Measurements from ENCODE around the gene PELO. TPM values are rescaled to one million over a fixed set of nuclear protein-coding genes. Genes with fewer than 3 reads are reported as not detected.
A peak's percentile ranks its signal among the peaks of the same experiment; 100 is the strongest.

The PELO gene
- total and polyA plus RNA-seq, 4 donors: 17.7 to 30.4 (median 23.7) TPM

DNA sequence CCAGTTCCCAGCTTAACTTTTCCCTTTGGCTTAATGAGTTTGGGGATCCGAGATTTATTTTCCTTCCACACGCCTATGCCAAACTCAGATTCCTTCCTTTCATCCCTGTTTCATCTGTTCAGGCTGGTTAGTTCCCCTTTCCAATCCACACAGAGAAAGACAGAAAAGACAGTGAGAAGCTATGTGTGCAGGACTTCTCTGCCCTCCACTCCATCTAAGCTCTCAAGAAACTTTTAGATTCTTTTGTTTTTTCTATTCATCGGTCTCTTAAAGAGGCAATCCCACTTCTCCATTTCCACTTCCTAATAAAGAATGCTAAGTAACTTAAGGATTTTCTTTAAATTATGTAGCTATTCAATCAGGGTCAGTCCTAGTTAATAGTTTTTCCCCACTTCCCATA lies 11.2 kb downstream of the PELO start:
- Histone ChIP-seq H3K4me3 (ENCODE audit: low read depth, low read length) (peak overlapping the region; percentile 90), H3K27me3 (ENCODE audit: control insufficient read depth, insufficient read depth, low read length) (no peaks in the 10 kb centered on the region), H3K27ac (ENCODE audit: low read depth, low read length) (peak overlapping the region; percentile 98), H3K4me1 (ENCODE audit: control insufficient read depth, insufficient read depth, low read length) (peaks cover 11% of the 10 kb centered on the region), H3K36me3 (ENCODE audit: control insufficient read depth, insufficient read depth, low read length) (no peaks in the 10 kb centered on the region), H3K9me3 (ENCODE audit: control insufficient read depth, insufficient read depth, low read length) (no peaks in the 10 kb centered on the region)
- WGBS (ENCODE audit: insufficient coverage): no CpG with 5 or more reads among the region's 3 CpGs
- DNase-seq (ENCODE audit: low read depth in 4 of 6, low spot score in 6 of 6): peak in 1 of 6 donors; percentile 13

DNA sequence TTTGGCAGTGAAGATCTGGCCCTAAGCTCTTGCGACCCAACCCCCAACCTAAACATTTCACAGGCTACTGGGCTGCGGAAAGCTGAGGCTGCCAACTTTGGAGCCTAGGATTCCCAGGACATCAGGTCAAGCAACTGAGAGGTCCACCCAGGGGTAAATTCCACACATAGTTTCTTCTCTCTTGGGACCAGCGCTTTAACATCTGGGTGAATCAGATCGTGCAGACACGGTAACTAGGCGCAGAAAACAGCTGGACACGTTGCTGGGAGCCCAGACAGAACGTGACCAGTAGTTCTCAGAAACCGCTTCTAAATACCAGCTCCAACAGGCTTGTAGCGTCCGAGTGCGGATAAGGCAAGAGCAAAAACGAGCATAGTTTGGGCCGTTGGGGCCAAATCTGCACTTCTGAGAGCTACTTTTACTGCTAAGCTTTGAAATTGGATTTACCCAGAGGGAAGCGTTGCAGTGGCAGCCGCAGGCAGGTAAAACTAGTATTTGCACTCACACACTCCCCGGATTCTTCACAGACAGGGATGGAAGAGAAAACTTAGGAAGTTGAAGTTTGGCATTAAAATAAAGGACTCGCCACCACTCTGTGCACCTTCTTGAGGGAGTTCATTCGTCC lies 11.8 kb downstream of the PELO start:
- H3K27ac ChIP-seq (ENCODE audit: low read depth, low read length): peak overlapping the region; percentile 98
- peak in 3 of 6 donors; percentile 21 to 76 (median 63) for DNase-seq (ENCODE audit: low read depth in 4 of 6, low spot score in 6 of 6)

DNA sequence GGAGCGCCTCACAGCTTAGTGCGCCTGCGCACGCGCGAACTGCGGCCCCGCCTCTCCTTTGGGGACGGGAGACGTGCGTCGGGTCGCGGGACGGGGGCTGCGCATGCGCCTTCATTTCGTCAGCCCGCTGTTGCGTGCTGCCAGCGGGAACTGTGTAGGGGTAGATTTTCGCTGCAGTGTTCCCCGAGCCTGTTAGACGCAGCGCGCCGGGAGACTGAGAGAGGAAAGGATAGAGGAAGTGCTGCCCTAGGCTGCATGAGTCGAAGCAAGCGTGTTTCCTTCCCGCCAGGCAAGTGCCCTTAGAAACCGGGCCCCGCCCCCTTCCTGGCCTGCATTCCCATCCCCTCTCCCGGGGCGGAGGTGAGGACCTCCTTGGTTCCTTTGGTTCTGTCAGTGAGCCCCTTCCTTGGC lies 12.3 kb downstream of the PELO start:
- Histone ChIP-seq H3K27ac (ENCODE audit: low read depth, low read length) (peak overlapping the region; percentile 98), H3K36me3 (ENCODE audit: control insufficient read depth, insufficient read depth, low read length) (no peaks in the 10 kb centered on the region), H3K27me3 (ENCODE audit: control insufficient read depth, insufficient read depth, low read length) (no peaks in the 10 kb centered on the region), H3K4me1 (ENCODE audit: control insufficient read depth, insufficient read depth, low read length) (peaks cover 11% of the 10 kb centered on the region), H3K9me3 (ENCODE audit: control insufficient read depth, insufficient read depth, low read length) (no peaks in the 10 kb centered on the region), H3K4me3 (ENCODE audit: low read depth, low read length) (peak overlapping the region; percentile 90)
- under 1% methylated on average over 34 of the region's 34 CpGs for WGBS (ENCODE audit: insufficient coverage)
- peak; percentile 85 to 98 (median 88) for DNase-seq (ENCODE audit: low read depth in 4 of 6, low spot score in 6 of 6)

More for the DNA sequence above, 11.8 kb downstream of the PELO start:
- peak overlapping the region; percentile 90 for H3K4me3 ChIP-seq (ENCODE audit: low read depth, low read length)
- no peaks in the 10 kb centered on the region for H3K36me3 ChIP-seq (ENCODE audit: control insufficient read depth, insufficient read depth, low read length)
- no peaks in the 10 kb centered on the region for H3K9me3 ChIP-seq (ENCODE audit: control insufficient read depth, insufficient read depth, low read length)
- 0% methylated on average over 16 of the region's 19 CpGs for WGBS (ENCODE audit: insufficient coverage)
- H3K4me1 ChIP-seq (ENCODE audit: control insufficient read depth, insufficient read depth, low read length): peaks cover 11% of the 10 kb centered on the region
- no peaks in the 10 kb centered on the region for H3K27me3 ChIP-seq (ENCODE audit: control insufficient read depth, insufficient read depth, low read length)

DNA sequence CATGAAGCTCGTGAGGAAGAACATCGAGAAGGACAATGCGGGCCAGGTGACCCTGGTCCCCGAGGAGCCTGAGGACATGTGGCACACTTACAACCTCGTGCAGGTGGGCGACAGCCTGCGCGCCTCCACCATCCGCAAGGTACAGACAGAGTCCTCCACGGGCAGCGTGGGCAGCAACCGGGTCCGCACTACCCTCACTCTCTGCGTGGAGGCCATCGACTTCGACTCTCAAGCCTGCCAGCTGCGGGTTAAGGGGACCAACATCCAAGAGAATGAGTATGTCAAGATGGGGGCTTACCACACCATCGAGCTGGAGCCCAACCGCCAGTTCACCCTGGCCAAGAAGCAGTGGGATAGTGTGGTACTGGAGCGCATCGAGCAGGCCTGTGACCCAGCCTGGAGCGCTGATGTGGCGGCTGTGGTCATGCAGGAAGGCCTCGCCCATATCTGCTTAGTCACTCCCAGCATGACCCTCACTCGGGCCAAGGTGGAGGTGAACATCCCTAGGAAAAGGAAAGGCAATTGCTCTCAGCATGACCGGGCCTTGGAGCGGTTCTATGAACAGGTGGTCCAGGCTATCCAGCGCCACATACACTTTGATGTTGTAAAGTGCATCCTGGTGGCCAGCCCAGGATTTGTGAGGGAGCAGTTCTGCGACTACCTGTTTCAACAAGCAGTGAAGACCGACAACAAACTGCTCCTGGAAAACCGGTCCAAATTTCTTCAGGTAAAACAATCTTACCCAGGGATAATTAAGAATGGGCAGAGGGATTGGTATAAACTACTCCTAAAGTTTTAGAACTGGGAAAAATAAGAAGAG lies 12.9 kb downstream of the PELO start:
- Histone ChIP-seq H3K27me3 (ENCODE audit: control insufficient read depth, insufficient read depth, low read length) (no peaks in the 10 kb centered on the region), H3K36me3 (ENCODE audit: control insufficient read depth, insufficient read depth, low read length) (no peaks in the 10 kb centered on the region), H3K4me3 (ENCODE audit: low read depth, low read length) (peak overlapping the region; percentile 90), H3K27ac (ENCODE audit: low read depth, low read length) (peak overlapping the region; percentile 98), H3K9me3 (ENCODE audit: control insufficient read depth, insufficient read depth, low read length) (no peaks in the 10 kb centered on the region), H3K4me1 (ENCODE audit: control insufficient read depth, insufficient read depth, low read length) (peaks cover 11% of the 10 kb centered on the region)
- DNase-seq (ENCODE audit: low read depth in 4 of 6, low spot score in 6 of 6): peak in 1 of 6 donors; percentile 53
- 3% methylated on average over 27 of the region's 31 CpGs for WGBS (ENCODE audit: insufficient coverage)

DNA sequence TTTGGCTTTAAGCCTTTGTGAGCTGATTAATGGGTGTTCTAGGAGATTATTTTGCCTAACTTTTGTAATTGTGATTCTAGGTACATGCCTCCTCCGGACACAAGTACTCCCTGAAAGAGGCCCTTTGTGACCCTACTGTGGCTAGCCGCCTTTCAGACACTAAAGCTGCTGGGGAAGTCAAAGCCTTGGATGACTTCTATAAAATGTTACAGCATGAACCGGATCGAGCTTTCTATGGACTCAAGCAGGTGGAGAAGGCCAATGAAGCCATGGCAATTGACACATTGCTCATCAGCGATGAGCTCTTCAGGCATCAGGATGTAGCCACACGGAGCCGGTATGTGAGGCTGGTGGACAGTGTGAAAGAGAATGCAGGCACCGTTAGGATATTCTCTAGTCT lies 13.6 kb downstream of the PELO start:
- Histone ChIP-seq H3K27me3 (ENCODE audit: control insufficient read depth, insufficient read depth, low read length) (no peaks in the 10 kb centered on the region), H3K4me3 (ENCODE audit: low read depth, low read length) (peak overlapping the region; percentile 90), H3K4me1 (ENCODE audit: control insufficient read depth, insufficient read depth, low read length) (peaks cover 11% of the 10 kb centered on the region), H3K9me3 (ENCODE audit: control insufficient read depth, insufficient read depth, low read length) (no peaks in the 10 kb centered on the region), H3K27ac (ENCODE audit: low read depth, low read length) (peak overlapping the region; percentile 98), H3K36me3 (ENCODE audit: control insufficient read depth, insufficient read depth, low read length) (no peaks in the 10 kb centered on the region)
- WGBS (ENCODE audit: insufficient coverage): 7% methylated on average over 7 of the region's 8 CpGs
- peak in 2 of 6 donors; percentile 15 to 23 for DNase-seq (ENCODE audit: low read depth in 4 of 6, low spot score in 6 of 6)

DNA sequence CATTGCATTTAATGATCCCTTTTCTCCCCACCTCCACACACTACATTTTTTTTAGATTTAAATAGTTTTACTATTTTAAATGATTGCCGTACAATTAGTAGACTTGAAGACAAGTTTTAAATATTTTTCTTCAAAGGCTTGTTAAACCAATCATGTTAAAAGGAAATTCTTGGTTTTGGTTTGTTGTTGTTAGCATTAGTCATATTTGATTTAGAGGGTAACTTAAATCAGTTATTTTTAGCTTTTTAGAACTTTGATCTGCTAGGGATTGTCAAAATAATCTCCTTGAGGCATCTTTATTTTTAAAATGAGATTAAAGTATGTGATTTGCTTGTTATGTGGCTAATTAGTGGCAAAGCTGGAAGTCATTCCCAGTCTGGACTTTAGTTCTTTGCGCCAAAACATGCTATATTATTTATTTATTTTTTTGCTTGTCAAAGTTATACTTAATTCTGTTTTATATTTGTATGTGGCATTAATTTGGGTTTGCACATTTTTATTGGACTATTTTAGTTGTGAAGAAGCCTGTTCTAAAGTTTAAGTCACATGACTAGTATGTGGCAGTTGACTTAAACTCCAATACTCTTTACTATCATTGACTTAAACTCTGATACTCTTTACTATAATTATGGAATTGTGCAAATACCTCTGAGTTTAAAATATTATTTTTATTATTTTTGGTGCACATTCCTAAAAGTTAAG lies 14.7 kb downstream of the PELO start:
- Histone ChIP-seq H3K27me3 (ENCODE audit: control insufficient read depth, insufficient read depth, low read length) (no peaks in the 10 kb centered on the region), H3K4me1 (ENCODE audit: control insufficient read depth, insufficient read depth, low read length) (peaks cover 11% of the 10 kb centered on the region), H3K4me3 (ENCODE audit: low read depth, low read length) (peak overlapping the region; percentile 18), H3K27ac (ENCODE audit: low read depth, low read length) (no peak overlapping the region), H3K9me3 (ENCODE audit: control insufficient read depth, insufficient read depth, low read length) (no peaks in the 10 kb centered on the region), H3K36me3 (ENCODE audit: control insufficient read depth, insufficient read depth, low read length) (no peaks in the 10 kb centered on the region)
- no CpG with 5 or more reads among the region's 2 CpGs for WGBS (ENCODE audit: insufficient coverage)
- DNase-seq (ENCODE audit: low read depth in 4 of 6, low spot score in 6 of 6): no peak

DNA sequence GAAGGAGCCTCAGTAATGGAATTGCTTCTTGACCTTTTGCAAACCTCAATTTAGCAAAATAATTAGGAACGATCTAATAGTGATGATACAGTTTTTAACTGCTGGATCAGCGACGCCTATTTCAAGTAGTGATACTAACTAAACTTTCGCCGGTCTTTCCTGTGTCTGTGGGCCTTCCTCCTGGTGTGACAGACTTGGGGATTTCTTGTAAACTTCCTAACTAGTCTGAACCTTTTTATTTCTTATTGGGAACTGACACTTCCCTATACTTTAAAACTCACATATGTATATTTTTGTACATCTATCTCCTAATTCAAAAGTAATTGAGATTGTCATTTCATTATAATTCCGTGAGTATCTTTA lies 15.2 kb downstream of the PELO start:
- DNase-seq (ENCODE audit: low read depth in 4 of 6, low spot score in 6 of 6): no peak
- Histone ChIP-seq H3K36me3 (ENCODE audit: control insufficient read depth, insufficient read depth, low read length) (no peaks in the 10 kb centered on the region), H3K27ac (ENCODE audit: low read depth, low read length) (no peak overlapping the region), H3K9me3 (ENCODE audit: control insufficient read depth, insufficient read depth, low read length) (no peaks in the 10 kb centered on the region), H3K27me3 (ENCODE audit: control insufficient read depth, insufficient read depth, low read length) (no peaks in the 10 kb centered on the region), H3K4me1 (ENCODE audit: control insufficient read depth, insufficient read depth, low read length) (peaks cover 11% of the 10 kb centered on the region), H3K4me3 (ENCODE audit: low read depth, low read length) (peak overlapping the region; percentile 11)
- 72% methylated on average over 3 of the region's 6 CpGs for WGBS (ENCODE audit: insufficient coverage)

DNA sequence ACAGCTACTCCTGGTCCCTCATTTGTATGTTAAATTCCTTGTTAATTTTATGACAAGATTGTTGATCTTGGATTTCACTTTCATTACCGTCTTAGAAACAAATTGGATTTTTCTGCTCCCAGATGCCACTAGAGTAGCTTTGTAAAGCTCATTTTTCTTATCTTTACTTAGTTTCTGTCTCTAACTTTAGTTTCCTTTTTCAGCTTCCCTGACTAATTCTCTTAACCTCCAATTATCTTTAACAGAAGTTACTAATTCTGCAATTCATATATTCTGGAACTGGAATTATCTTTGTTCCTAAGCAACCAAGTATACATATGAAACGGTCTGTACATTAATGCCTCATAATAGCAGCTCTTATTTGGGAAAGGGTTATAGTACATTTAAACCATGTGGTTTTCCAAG lies 16.7 kb downstream of the PELO start:
- Histone ChIP-seq H3K27ac (ENCODE audit: low read depth, low read length) (no peak overlapping the region), H3K36me3 (ENCODE audit: control insufficient read depth, insufficient read depth, low read length) (no peaks in the 10 kb centered on the region), H3K4me3 (ENCODE audit: low read depth, low read length) (no peak overlapping the region), H3K4me1 (ENCODE audit: control insufficient read depth, insufficient read depth, low read length) (peaks cover 8% of the 10 kb centered on the region), H3K27me3 (ENCODE audit: control insufficient read depth, insufficient read depth, low read length) (no peaks in the 10 kb centered on the region), H3K9me3 (ENCODE audit: control insufficient read depth, insufficient read depth, low read length) (no peaks in the 10 kb centered on the region)
- no CpG with 5 or more reads among the region's 2 CpGs for WGBS (ENCODE audit: insufficient coverage)
- DNase-seq (ENCODE audit: low read depth in 4 of 6, low spot score in 6 of 6): no peak

DNA sequence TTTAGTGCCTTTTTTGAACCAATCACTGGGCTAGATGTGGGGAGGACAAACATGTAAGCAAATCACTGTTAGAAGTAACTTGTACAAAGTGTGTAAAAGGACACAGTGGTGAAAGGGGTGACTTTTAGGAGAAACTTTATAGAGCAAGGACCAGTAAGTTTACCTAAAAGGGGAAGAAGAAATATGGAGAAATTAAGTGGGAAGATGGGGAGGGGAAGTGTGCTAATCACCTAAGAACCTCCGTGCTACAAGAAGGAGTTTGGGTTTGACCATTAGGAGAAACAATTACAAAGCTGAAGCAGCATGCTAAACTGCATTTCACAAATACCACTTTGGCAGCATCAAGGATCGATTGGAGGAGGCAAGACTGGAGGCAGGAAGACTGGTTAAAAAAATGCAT lies 17.3 kb downstream of the PELO start:
- Histone ChIP-seq H3K27me3 (ENCODE audit: control insufficient read depth, insufficient read depth, low read length) (no peaks in the 10 kb centered on the region), H3K4me1 (ENCODE audit: control insufficient read depth, insufficient read depth, low read length) (peaks cover 6% of the 10 kb centered on the region), H3K36me3 (ENCODE audit: control insufficient read depth, insufficient read depth, low read length) (no peaks in the 10 kb centered on the region), H3K27ac (ENCODE audit: low read depth, low read length) (no peak overlapping the region), H3K9me3 (ENCODE audit: control insufficient read depth, insufficient read depth, low read length) (no peaks in the 10 kb centered on the region), H3K4me3 (ENCODE audit: low read depth, low read length) (no peak overlapping the region)
- no peak for DNase-seq (ENCODE audit: low read depth in 4 of 6, low spot score in 6 of 6)
- no CpG with 5 or more reads among the region's 2 CpGs for WGBS (ENCODE audit: insufficient coverage)
